T-cell (primary cell): ENCODE data around the gene RBM43. TPM values are rescaled to one million over a fixed set of nuclear protein-coding genes. Genes with fewer than 3 reads are reported as not detected.
"Not testable (repeated sequence)": the region's sequence is repeated elsewhere in the genome, so short reads cannot be mapped to it uniquely, and the experiment has no call there.

Experiments used
- ATAC-seq, 4 experiments: fragments of 200-7000 bp in 3 of 4; fragments of 150-1000 bp in 1 of 4; cut with Tn5 transposase; replicated peaks in 1 of 4; 1 replicate in 3 of 4; 2 replicates in 1 of 4; pipeline ENCODE4 v1.10.0; 2021; ENCODE audit warnings: moderate library complexity in 3 of 4, mild to moderate bottlenecking in 2 of 4, moderate number of reproducible peaks in 1 of 4
- CTCF ChIA-PET, 2 donors: fragments of 300-600 bp; sonication (Branson Sonifier 250); formaldehyde crosslinking; loops; one replicate each; lab custom pipeline; 2022; ENCODE audit warnings: antibody characterized with exemption in 2 of 2; lab: Charles Lee
- POLR2A ChIA-PET, 2 donors: fragments of 300-600 bp; sonication (Branson Sonifier 250); formaldehyde crosslinking; loops; one replicate each; lab custom pipeline; 2022; ENCODE audit warnings: antibody characterized with exemption in 2 of 2; lab: Charles Lee
- DNase-seq, 35 experiments: peaks; one replicate each; pipeline versions ENCODE4 v3.0.0 to v3.0.0-alpha.2; 2013 to 2023
- H3K27ac ChIP-seq: one replicate; pipeline ENCODE4 v1.5.1; 2013; ENCODE audit warnings: low read length
- H3K27me3 ChIP-seq, 2 experiments: replicated peaks in 1 of 2; 1 replicate in 1 of 2; 2 replicates in 1 of 2; pipeline versions ENCODE4 v1.6.1 to v1.7.0; 2013; ENCODE audit warnings: low read length in 1 of 2, mixed read lengths in 1 of 2; ENCODE audit not compliant: control insufficient read depth in 2 of 2, insufficient read depth in 2 of 2; ENCODE audit errors: extremely low read depth in 1 of 2
- H3K36me3 ChIP-seq, 2 donors: 1 replicate in 1 of 2; 2 replicates in 1 of 2; pipeline versions ENCODE4 v1.6.1 to v1.7.0; 2013; ENCODE audit warnings: low read length in 1 of 2; ENCODE audit not compliant: control insufficient read depth in 2 of 2, insufficient read depth in 1 of 2; ENCODE audit errors: extremely low read depth in 1 of 2
- H3K4me1 ChIP-seq, 2 experiments: 1 replicate in 1 of 2; 2 replicates in 1 of 2; pipeline versions ENCODE4 v1.6.1 to v1.7.0; 2013; ENCODE audit warnings: low read length in 2 of 2, mixed read lengths in 1 of 2; ENCODE audit not compliant: insufficient read depth in 2 of 2, control insufficient read depth in 1 of 2; ENCODE audit errors: extremely low read depth in 1 of 2
- H3K4me3 ChIP-seq, 2 donors: 1 replicate in 1 of 2; 2 replicates in 1 of 2; pipeline versions ENCODE4 v1.5.1 to v1.7.0; 2013; ENCODE audit warnings: mild to moderate bottlenecking in 2 of 2, low read length in 1 of 2, moderate library complexity in 1 of 2; ENCODE audit not compliant: control insufficient read depth in 1 of 2; ENCODE audit errors: extremely low read depth in 1 of 2
- H3K9me3 ChIP-seq: 2 replicates; pipeline ENCODE4 v1.7.0; 2013
- H3K27ac Mint-ChIP-seq, 2 donors: one replicate each; pipeline ENCODE4 v1.8.0; 2020 to 2021; ENCODE audit warnings: mild to moderate bottlenecking in 2 of 2, mixed read lengths in 2 of 2
- H3K27me3 Mint-ChIP-seq, 2 donors: one replicate each; pipeline ENCODE4 v1.8.0; 2021 to 2022; ENCODE audit warnings: mixed read lengths in 2 of 2
- H3K36me3 Mint-ChIP-seq: one replicate; pipeline ENCODE4 v1.8.0; 2021; ENCODE audit warnings: mixed read lengths
- H3K4me1 Mint-ChIP-seq, 3 donors: one replicate each; pipeline ENCODE4 v1.8.0; 2020 to 2022; ENCODE audit warnings: mixed read lengths in 3 of 3, mild to moderate bottlenecking in 1 of 3
- H3K4me3 Mint-ChIP-seq, 3 donors: one replicate each; pipeline ENCODE4 v1.8.0; 2020 to 2022; ENCODE audit warnings: mild to moderate bottlenecking in 3 of 3, mixed read lengths in 3 of 3, moderate library complexity in 3 of 3
- H3K9me3 Mint-ChIP-seq, 3 donors: one replicate each; pipeline ENCODE4 v1.8.0; 2020 to 2022; ENCODE audit warnings: mixed read lengths in 3 of 3
- WGBS: methylation state at CpG from one replicate; pipeline ENCODE4 v1.1.5; 2013; ENCODE audit warnings: missing lambda C conversion rate; ENCODE audit not compliant: insufficient coverage; 5-methylcytosine and 5-hydroxymethylcytosine counted together
- total RNA-seq, 35 experiments: library from RNA in 6 of 35; stranded (reverse) in 6 of 35; fragments of 120-200 nt in 1 of 35; gene quantifications; one replicate each; pipeline versions ENCODE4 v1.2.1 to v1.2.4 and lab custom pipeline; 2013 to 2026

RBM43 gene
- total RNA-seq, 5 donors from 2014 or later (not counting 1 experiment from before 2014, with no cell fraction given), result 11.4 to 18.2 (median 16.8) TPM

DNA sequence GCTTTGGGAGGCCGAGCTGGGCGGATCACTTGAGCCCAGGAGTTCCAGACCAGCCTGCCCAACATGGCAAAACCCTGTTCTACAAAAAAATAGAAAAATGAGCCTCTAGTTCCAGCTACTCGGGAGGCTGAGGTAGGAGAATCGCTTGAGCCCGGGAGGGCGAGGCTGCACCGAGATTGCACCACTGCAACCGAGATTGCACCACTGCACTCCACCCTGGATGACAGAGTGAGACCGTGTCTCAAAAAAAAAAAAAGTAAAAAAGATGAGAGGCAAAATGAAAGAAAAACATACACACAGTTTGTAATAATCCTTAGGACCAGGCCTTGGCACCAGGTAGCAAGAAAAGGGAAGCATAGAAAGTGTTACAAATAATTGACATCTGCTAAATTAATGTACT lies 22.0 kb downstream of the RBM43 start:
- no peaks in the 10 kb centered on the region for H3K9me3 ChIP-seq
- H3K36me3 ChIP-seq, result no peaks in the 10 kb centered on the region
- no peak overlapping the region for H3K27ac ChIP-seq
- Mint-ChIP-seq H3K27me3 (peaks cover 0 to 1% of the 10 kb centered on the region in 2 donors), H3K4me3 (no peak overlapping the region), H3K9me3 (peaks cover 0 to 2% (median 0%) of the 10 kb centered on the region in 3 donors), H3K36me3 (no peaks in the 10 kb centered on the region), H3K4me1 (no peaks in the 10 kb centered on the region), H3K27ac (no peak overlapping the region)
- no peaks in the 10 kb centered on the region for H3K4me1 ChIP-seq
- CTCF ChIA-PET, result interaction anchor here (0.6 to 3.6 kb wide), 13 partner anchors 11 to 1667 kb away, joined by 3 to 18 read pairs (median 4); no protein-coding TSS in a partner anchor
- no peak overlapping the region for H3K4me3 ChIP-seq
- 100% methylated on average over 2 of the region's 9 CpGs for WGBS
- ATAC-seq, result no peak
- POLR2A ChIA-PET, result no interaction called here
- H3K27me3 ChIP-seq, result no peaks in the 10 kb centered on the region
- no peak for DNase-seq

DNA sequence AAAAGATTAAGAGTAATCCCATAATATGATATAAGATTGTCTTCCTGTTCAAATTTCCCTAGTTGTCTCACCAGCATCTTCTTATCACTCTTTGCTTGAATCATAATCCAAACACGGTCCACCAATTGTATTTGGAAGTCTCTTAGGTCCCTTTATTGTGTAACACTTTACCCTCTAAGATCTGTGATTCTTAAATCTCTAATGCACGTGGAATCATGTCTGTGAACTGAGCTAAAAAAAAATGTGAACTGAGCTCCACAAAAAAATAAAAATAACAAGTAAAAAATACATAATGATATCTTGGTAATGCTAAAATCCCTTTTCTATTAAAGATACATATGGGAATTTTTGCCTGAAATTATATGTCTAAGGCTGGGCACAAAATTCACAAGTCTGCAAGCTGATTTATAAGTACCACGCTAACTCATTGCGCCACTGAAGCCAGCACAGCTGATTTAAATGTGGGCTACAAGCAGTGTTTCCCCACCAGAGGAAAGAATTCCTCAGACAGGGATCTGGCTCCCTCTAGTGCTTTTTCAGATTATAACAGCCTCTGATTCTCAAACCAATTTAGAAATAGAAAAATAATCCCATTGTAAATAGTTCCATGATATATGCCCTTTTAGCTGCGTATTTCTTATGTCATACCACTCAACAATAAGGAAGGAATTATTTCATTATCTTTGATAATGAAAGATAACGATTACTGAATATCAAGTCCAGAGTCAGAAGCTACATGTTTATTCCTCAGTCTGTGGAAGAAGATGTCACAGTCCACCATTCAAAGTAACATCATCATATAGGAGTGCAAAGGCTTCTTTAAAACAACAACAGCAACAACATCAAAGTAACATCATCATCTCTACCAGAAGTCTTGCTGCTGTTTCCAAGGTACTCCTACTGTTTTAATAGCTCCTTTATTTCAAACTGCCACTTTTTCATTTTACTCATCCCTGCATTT lies 22.9 kb downstream of the RBM43 start:
- ATAC-seq, result peak in 3 of 4 experiments; percentile 48 to 62 (median 51)
- no peak overlapping the region for H3K27ac Mint-ChIP-seq
- DNase-seq, result peak in 18 of 35 experiments; percentile 4 to 70 (median 12)

DNA sequence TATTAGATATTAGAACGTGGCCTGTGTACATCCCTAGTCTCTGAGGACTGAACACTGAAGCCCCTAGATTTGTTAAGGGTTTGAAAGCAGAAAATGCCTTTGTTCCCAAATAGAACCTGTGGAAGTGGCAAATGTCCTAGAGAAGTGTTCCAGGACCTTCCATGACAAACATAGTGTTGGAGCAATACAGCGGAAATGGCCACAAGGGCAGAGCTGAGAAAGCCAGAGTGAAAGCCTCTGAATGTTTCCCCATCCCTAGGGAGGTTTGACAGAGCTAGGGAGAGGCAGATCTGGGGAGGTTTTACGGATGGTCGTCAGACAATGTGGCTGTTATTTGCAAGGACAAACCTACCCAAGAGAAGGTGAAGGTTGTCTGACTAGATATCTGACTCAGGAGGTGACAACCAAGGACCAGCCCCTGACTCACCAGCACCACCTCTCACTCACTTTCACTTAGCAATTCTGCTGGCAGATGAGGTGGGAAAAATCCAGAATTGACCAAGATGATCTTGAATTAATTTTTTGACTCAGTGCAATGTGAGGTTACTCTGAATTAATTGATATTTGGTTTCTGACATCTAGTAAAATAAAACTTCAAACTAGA lies 24.1 kb downstream of the RBM43 start:
- Histone ChIP-seq H3K4me1 (no peaks in the 10 kb centered on the region), H3K27ac (no peak overlapping the region), H3K36me3 (no peaks in the 10 kb centered on the region), H3K4me3 (no peak overlapping the region), H3K27me3 (no peaks in the 10 kb centered on the region), H3K9me3 (no peaks in the 10 kb centered on the region)
- ChIA-PET CTCF (interaction anchor here (0.5 to 3.6 kb wide), 4 partner anchors 9 to 1648 kb away, joined by 3 to 18 read pairs (median 4); no protein-coding TSS in a partner anchor), POLR2A (no interaction called here)
- Mint-ChIP-seq H3K27me3 (peaks cover 0 to 1% of the 10 kb centered on the region in 2 donors), H3K36me3 (no peaks in the 10 kb centered on the region), H3K4me3 (no peak overlapping the region), H3K4me1 (no peaks in the 10 kb centered on the region), H3K9me3 (no peaks in the 10 kb centered on the region), H3K27ac (peak overlapping the region in 1 of 2 donors; percentile 11)
- no peak for ATAC-seq
- WGBS, result 63% methylated on average over 2 of the region's 4 CpGs
- no peak for DNase-seq

More for the DNA sequence above, 22.9 kb downstream of the RBM43 start:
- Mint-ChIP-seq H3K4me3 (no peak overlapping the region), H3K27me3 (peaks cover 0 to 1% of the 10 kb centered on the region in 2 donors), H3K36me3 (no peaks in the 10 kb centered on the region), H3K9me3 (no peaks in the 10 kb centered on the region), H3K4me1 (no peaks in the 10 kb centered on the region)
- no CpG with 5 or more reads among the region's 6 CpGs for WGBS
- H3K4me1 ChIP-seq, result no peaks in the 10 kb centered on the region
- POLR2A ChIA-PET, result interaction anchor here in 1 of 2 donors (0.6 kb wide), 1 partner anchor 589 kb away, joined by 3 read pairs; no protein-coding TSS in a partner anchor
- no peak overlapping the region for H3K4me3 ChIP-seq
- no peaks in the 10 kb centered on the region for H3K36me3 ChIP-seq
- no peaks in the 10 kb centered on the region for H3K9me3 ChIP-seq
- no peaks in the 10 kb centered on the region for H3K27me3 ChIP-seq
- CTCF ChIA-PET, result interaction anchor here (0.5 to 3.6 kb wide), 23 partner anchors 10 to 1666 kb away, joined by 3 to 18 read pairs (median 4); no protein-coding TSS in a partner anchor
- no peak overlapping the region for H3K27ac ChIP-seq

DNA sequence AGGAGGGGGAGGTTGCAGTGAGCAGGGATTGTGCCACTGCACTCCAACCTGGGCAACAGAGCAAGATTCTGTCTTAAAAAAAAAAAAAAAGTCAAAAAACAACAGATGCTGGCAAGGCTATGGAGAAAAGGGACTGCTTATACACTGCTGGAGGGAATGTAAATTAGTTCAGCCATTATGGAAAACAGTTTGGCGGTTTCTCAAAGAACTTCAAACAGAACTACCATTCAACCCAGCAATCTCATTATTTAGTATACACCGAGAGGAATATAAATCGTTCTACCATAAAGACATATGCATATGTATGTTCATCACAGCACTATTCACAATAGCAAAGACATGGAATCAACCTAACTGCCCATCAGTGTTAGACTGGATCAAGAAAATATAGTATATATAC lies 27.9 kb downstream of the RBM43 start:
- not testable (repeated sequence) for H3K9me3 ChIP-seq, H3K4me1 Mint-ChIP-seq, H3K27ac Mint-ChIP-seq, DNase-seq, H3K4me3 ChIP-seq, H3K36me3 Mint-ChIP-seq, H3K27me3 Mint-ChIP-seq, H3K27ac ChIP-seq, H3K36me3 ChIP-seq, ATAC-seq, H3K4me3 Mint-ChIP-seq, H3K4me1 ChIP-seq, H3K27me3 ChIP-seq, H3K9me3 Mint-ChIP-seq
- POLR2A ChIA-PET, result interaction anchor here in 1 of 2 donors (0.6 kb wide), 1 partner anchor 10 kb away, joined by 3 read pairs; no protein-coding TSS in a partner anchor
- WGBS, result no CpG with 5 or more reads among the region's 3 CpGs
- CTCF ChIA-PET, result interaction anchor here in 1 of 2 donors (0.6 kb wide), 1 partner anchor 61 kb away, joined by 7 read pairs; no protein-coding TSS in a partner anchor

DNA sequence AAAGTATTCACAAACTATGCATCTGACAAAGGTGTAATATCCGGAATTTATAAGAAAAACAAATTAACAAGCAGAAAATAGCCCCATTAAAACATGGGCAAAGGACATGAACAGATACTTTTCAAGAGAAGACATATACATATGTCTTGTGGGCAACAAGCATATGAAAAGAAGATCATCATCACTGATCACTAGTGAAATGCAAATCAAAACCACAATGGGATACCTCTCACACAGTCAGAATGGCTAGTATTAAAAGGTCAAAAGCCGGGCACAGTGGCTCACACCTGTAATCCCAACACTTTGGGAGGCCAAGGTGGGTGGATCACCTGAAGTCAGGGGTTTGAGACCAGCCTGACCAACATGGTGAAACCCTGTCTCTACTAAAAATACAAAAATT lies 28.4 kb downstream of the RBM43 start:
- H3K36me3 Mint-ChIP-seq, H3K4me3 Mint-ChIP-seq, H3K27me3 ChIP-seq, H3K4me1 ChIP-seq, H3K4me1 Mint-ChIP-seq, ATAC-seq, H3K4me3 ChIP-seq, DNase-seq, H3K9me3 Mint-ChIP-seq, CTCF ChIA-PET, H3K27me3 Mint-ChIP-seq, H3K27ac Mint-ChIP-seq, H3K36me3 ChIP-seq, H3K9me3 ChIP-seq, POLR2A ChIA-PET, H3K27ac ChIP-seq: not testable (repeated sequence)
- no CpG with 5 or more reads among the region's 2 CpGs for WGBS

DNA sequence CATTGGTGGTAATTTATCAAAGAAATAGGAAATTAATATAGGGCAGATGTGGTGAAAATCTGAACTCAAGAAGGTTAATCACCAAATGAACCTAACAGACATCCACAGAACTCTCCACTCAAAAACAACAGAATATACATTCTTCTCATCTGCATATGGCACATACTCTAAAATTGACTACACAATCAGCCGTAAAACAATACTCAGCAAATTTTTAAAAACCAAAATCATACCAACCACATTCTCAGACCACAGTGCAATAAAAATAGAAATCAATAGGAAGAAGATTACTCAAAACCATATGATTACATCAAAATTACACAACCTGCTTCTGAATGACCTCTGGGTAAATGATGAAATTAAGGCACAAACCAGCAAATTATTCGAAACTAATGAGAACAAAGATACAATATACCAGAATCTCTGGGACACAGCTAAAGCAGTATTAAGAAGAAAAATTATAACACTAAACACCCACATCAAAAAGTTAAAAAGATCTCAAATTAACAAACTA lies 31.0 kb downstream of the RBM43 start:
- WGBS, result no CpG with 5 or more reads among the region's 2 CpGs
- Histone ChIP-seq H3K9me3 (no peaks in the 10 kb centered on the region), H3K27me3 (no peaks in the 10 kb centered on the region), H3K27ac (no peak overlapping the region), H3K4me1 (no peaks in the 10 kb centered on the region), H3K36me3 (no peaks in the 10 kb centered on the region), H3K4me3 (no peak overlapping the region)
- CTCF ChIA-PET, result no interaction called here
- Mint-ChIP-seq H3K9me3 (no peaks in the 10 kb centered on the region), H3K4me3 (no peak overlapping the region), H3K4me1 (no peaks in the 10 kb centered on the region), H3K27me3 (peaks cover 0 to 14% of the 10 kb centered on the region in 2 donors), H3K27ac (no peak overlapping the region), H3K36me3 (no peaks in the 10 kb centered on the region)
- POLR2A ChIA-PET, result no interaction called here
- no peak for ATAC-seq
- no peak for DNase-seq
